Measurements from ENCODE around the gene GIPC2.

Gene GIPC2

DNA sequence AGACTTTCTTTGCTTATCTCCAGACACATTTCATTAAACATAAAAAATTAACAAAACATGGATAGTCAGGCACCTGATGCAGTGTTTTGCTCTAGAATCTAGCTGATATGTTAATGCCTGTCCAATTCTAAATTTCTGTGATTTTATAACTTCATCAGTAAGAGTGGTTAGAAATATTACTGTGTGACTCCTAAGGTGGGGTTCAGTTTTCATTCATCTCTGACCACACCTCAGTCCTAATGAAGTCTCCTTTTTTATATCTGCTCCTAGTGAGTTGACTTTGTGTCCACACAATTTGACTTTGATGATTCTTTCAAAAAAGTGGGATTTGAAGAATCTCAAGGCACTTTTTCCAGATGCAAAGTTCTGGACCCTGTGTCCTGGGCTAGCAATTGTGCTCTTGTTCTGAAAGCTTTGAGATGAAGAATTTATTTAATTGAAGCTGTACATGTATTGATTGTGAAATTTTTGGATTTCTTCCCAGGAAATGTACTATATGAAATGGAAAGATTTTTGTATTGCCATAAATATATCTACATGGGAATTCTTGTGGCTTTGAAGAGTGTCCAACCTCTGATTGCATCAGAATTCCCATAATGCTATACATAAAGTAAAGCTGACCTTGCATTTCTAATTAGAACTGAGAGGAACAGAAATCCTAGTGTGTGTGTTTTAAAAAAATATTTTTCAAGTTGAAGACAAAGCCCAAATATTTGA lies 111.2 kb downstream of the GIPC2 start:
- no peak overlapping the region for H3K4me3 ChIP-seq (ENCODE audit: low read depth, low read length)
- TF ChIP-seq, protein P1, sequence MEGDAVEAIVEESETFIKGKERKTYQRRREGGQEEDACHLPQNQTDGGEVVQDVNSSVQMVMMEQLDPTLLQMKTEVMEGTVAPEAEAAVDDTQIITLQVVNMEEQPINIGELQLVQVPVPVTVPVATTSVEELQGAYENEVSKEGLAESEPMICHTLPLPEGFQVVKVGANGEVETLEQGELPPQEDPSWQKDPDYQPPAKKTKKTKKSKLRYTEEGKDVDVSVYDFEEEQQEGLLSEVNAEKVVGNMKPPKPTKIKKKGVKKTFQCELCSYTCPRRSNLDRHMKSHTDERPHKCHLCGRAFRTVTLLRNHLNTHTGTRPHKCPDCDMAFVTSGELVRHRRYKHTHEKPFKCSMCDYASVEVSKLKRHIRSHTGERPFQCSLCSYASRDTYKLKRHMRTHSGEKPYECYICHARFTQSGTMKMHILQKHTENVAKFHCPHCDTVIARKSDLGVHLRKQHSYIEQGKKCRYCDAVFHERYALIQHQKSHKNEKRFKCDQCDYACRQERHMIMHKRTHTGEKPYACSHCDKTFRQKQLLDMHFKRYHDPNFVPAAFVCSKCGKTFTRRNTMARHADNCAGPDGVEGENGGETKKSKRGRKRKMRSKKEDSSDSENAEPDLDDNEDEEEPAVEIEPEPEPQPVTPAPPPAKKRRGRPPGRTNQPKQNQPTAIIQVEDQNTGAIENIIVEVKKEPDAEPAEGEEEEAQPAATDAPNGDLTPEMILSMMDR (IDR thresholded peaks at IDR 0.05; ENCODE audit: borderline replicate concordance, insufficient read depth, low read depth, low read length), result no peak

DNA sequence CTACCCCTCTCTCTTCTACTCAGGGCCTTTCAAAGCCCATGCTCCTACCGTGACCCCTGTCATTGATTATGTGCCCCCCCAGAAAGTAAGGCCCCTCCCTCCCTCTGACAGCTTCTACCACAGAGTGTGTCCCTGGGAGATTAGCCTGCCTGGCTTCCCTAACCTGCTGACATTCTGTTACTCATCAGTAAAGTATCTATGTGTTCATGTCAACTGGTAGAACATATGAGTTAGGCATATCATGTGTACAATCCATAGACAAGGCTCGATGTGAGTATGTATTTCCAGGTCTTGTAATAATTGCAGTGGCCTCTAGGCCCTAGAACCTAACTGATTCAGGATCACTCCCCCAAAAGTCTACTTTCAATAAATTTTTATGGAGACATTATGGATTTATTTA lies 120.0 kb downstream of the GIPC2 start:
- TF ChIP-seq, protein P1 (IDR thresholded peaks at IDR 0.05; ENCODE audit: borderline replicate concordance, insufficient read depth, low read depth, low read length), result no peak
- H3K4me3 ChIP-seq (ENCODE audit: low read depth, low read length), result no peak overlapping the region

DNA sequence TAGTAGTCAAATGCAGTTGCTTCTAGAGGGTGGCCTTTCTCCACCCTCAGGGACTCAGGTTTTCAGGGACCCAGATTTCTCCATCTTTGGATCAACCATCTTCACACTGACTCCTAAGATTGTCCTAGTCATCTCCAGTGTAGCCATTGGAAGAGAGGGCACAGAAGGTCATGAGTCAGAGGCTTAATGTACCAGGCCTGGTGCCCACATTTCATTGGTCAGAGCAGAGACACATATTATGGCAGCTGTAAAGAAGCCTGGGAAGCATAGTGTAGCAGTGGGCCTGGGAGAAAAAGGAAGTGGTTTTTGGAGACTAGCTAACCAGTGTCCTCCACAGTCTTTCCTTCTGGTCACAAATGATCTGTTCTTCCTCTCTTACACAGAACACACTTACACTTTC lies 122.5 kb downstream of the GIPC2 start:
- TF ChIP-seq, protein P1 (IDR thresholded peaks at IDR 0.05; ENCODE audit: borderline replicate concordance, insufficient read depth, low read depth, low read length), result no peak
- no peak overlapping the region for H3K4me3 ChIP-seq (ENCODE audit: low read depth, low read length)

DNA sequence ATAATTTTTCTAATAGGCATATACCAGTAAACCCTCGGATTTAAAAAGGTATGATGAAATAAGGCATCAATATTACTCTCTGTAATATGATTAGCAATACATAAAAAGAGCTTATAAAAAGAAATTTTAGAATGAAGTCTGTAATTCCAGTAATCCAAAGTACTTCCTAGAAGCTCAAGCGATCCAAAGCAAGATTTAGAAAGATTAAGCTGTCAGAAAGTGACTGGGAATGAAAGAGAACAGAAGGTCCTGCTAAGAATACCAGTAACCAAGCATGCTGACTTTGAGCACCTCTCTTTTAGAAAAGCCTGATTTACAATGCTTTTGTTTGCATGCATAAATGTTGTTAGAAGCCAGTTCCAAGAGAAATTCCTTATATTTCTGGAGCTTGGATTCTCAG lies 125.1 kb downstream of the GIPC2 start:
- TF ChIP-seq, protein P1 (IDR thresholded peaks at IDR 0.05; ENCODE audit: borderline replicate concordance, insufficient read depth, low read depth, low read length), result no peak
- no peak overlapping the region for H3K4me3 ChIP-seq (ENCODE audit: low read depth, low read length)

DNA sequence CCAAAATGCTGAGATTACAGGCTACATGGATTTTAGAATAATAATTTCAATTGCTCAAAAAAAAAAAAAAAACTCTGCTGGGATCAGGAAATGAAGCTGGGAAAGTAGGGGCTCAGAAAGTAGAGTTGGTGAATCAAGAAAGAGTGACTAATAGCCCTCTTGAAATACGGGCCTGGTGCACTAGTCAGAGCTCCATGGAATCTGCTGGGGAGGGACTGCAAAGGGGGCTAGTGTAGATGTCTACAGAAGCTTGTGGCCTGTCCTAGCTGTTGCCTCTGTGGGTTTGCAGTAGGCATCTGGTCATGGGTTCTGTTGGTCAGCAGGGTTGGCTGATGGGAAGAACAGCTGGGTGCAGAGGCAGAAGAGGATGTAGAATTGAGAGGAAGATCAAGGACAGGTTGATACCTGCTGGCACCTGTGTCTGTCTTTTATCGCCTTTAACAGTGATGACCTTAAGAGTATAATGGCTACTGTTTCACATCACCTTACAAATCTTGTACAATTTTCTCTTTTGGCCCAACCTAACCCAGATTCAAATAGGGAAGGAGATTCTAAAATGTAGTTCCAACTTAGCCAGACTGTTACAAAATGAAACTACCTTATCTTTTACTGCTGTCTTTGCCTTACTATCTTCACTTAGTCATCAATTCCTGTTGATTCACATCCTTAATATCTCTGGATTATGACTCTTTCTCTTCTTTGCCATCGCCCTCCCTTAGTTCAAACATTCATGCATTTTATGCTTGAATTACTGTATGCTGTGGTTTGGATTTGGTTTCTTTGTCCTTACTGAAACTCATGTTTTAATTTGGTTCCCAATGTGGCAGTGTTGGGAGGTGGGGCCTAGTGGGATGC lies 126.2 kb downstream of the GIPC2 start:
- H3K4me3 ChIP-seq (ENCODE audit: low read depth, low read length), result no peak overlapping the region
- TF ChIP-seq, protein P1 (IDR thresholded peaks at IDR 0.05; ENCODE audit: borderline replicate concordance, insufficient read depth, low read depth, low read length), result no peak

DNA sequence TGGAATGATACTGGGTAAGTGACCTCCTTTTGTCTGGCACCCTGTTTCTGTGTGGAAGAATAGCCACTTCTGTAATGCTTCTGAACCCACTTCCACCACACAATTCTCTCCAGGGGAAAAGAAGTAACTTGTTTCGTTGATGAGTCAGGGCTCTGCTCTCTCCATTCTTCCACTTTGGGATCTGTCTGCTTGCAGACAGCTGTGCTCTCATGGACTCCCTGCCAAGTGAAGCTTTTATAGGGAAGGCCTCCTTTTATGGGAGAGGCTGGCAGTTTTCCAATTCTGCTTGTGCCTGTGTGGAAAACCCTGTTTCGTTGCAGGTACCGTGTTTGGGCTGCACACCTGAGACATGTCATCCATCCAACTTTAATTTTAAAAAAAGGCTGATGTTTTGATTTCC lies 130.7 kb downstream of the GIPC2 start:
- H3K4me3 ChIP-seq (ENCODE audit: low read depth, low read length), result no peak overlapping the region
- TF ChIP-seq, protein P1 (IDR thresholded peaks at IDR 0.05; ENCODE audit: borderline replicate concordance, insufficient read depth, low read depth, low read length), result no peak
